ENCODE measurements around the gene SYCN.

SYCN gene

GRCh38 chr19:39192846-39193245 is 11.2 kb downstream of the SYCN start:
- DNase-seq = no peak

GRCh38 chr19:39190768-39191167 is 13.3 kb downstream of the SYCN start:
- no peak for DNase-seq

- no peak for DNase-seq
Observed at GRCh38 chr19:39188960-39189359, 15.1 kb downstream of the SYCN start.

GRCh38 chr19:39187552-39187943 is 16.5 kb downstream of the SYCN start:
- no peak for DNase-seq

- no peak for DNase-seq
Observed at GRCh38 chr19:39186391-39186790, 17.7 kb downstream of the SYCN start.

GRCh38 chr19:39183104-39183503 is 21.0 kb downstream of the SYCN start:
- no peak for DNase-seq

GRCh38 chr19:39182174-39182505 is 21.9 kb downstream of the SYCN start:
- no peak for DNase-seq

- no peak for DNase-seq
Observed at GRCh38 chr19:39181500-39182173, 22.4 kb downstream of the SYCN start.

GRCh38 chr19:39180749-39181148 is 23.3 kb downstream of the SYCN start:
- no peak for DNase-seq

GRCh38 chr19:39179754-39180153 is 24.3 kb downstream of the SYCN start:
- no peak for DNase-seq

GRCh38 chr19:39178296-39179006 is 25.6 kb downstream of the SYCN start:
- no peak for DNase-seq

GRCh38 chr19:39177736-39178135 is 26.3 kb downstream of the SYCN start:
- no peak for DNase-seq

GRCh38 chr19:39177110-39177699 is 26.9 kb downstream of the SYCN start:
- DNase-seq = no peak

- no peak for DNase-seq
Observed at GRCh38 chr19:39175564-39175963, 28.5 kb downstream of the SYCN start.

- no peak for DNase-seq
Observed at GRCh38 chr19:39174558-39175544, 29.2 kb downstream of the SYCN start.

- DNase-seq = no peak
Observed at GRCh38 chr19:39174142-39174541, 29.9 kb downstream of the SYCN start.

- DNase-seq = no peak
Observed at GRCh38 chr19:39173502-39173991, 30.5 kb downstream of the SYCN start.

- DNase-seq = no peak
Observed at GRCh38 chr19:39172700-39173501, 31.2 kb downstream of the SYCN start.

GRCh38 chr19:39171479-39172465 is 32.3 kb downstream of the SYCN start:
- no peak for DNase-seq

GRCh38 chr19:39170386-39171231 is 33.5 kb downstream of the SYCN start:
- DNase-seq = no peak
